IMR-90 (cell line): ENCODE results near the gene TENM4. TPM values are rescaled to one million over a fixed set of nuclear protein-coding genes. Genes with fewer than 3 reads are reported as not detected.

Source experiments
- ATAC-seq: fragments of 200-7000 bp; cut with Tn5 transposase; 2 replicates; pipeline ENCODE4 v1.9.1; 2020; ENCODE audit warnings: low read depth, mild to moderate bottlenecking, moderate library complexity
- BruUV-seq: library from RNA; stranded (reverse); fragments of 400-500 nt; replicated peaks from 2 replicates; lab custom pipeline; 2021; lab: Mats Ljungman, UMichigan
- CTCF ChIA-PET: fragments of 300-600 bp; formaldehyde crosslinking; extraction: SDS; loops from one replicate; lab custom pipeline; 2021; ENCODE audit warnings: antibody characterized with exemption; lab: Yijun Ruan, JAX
- POLR2A ChIA-PET: fragments of 300-600 bp; sonication (Branson Sonifier 250); formaldehyde crosslinking; loops from one replicate; lab custom pipeline; 2022; ENCODE audit warnings: antibody characterized with exemption; ENCODE audit not compliant: unreplicated experiment; lab: Charles Lee
- DNase-seq: peaks from one replicate; pipeline ENCODE4 v3.0.0; 2013
- H2AFZ ChIP-seq: replicated peaks from 2 replicates; pipeline ENCODE3; 2013; ENCODE audit warnings: low read length, mild to moderate bottlenecking; ENCODE audit not compliant: poor library complexity
- H2AK5ac ChIP-seq: 2 replicates; pipeline ENCODE4 v1.6.1; 2013; ENCODE audit warnings: low read depth, low read length, inconsistent platforms
- H2AK9ac ChIP-seq: replicated peaks from 2 replicates; pipeline ENCODE3; 2013; ENCODE audit warnings: mild to moderate bottlenecking, low read depth, low read length, moderate library complexity; ENCODE audit not compliant: poor library complexity
- H2BK120ac ChIP-seq: 2 replicates; pipeline ENCODE4 v1.6.1; 2013; ENCODE audit warnings: low read depth, low read length, inconsistent platforms
- H2BK15ac ChIP-seq: 3 replicates; pipeline ENCODE4 v1.6.1; 2013; ENCODE audit warnings: low read depth, low read length, inconsistent platforms
- H2BK20ac ChIP-seq: 2 replicates; pipeline ENCODE4 v1.6.1; 2013; ENCODE audit warnings: low read depth, mild to moderate bottlenecking, inconsistent platforms, low read length, moderate library complexity
- H2BK5ac ChIP-seq: 2 replicates; pipeline ENCODE4 v1.6.1; 2013; ENCODE audit warnings: mild to moderate bottlenecking, low read depth, low read length, inconsistent platforms; ENCODE audit not compliant: poor library complexity, severe bottlenecking
- H3K14ac ChIP-seq: replicated peaks from 2 replicates; pipeline ENCODE4 v1.6.1; 2013; ENCODE audit warnings: low read depth, low read length, inconsistent platforms
- H3K18ac ChIP-seq: 2 replicates; pipeline ENCODE4 v1.6.1; 2013; ENCODE audit warnings: low read depth, low read length, control low read depth
- H3K23ac ChIP-seq: 2 replicates; pipeline ENCODE4 v1.6.1; 2013; ENCODE audit warnings: low read depth, low read length, inconsistent platforms
- H3K27ac ChIP-seq: 2 replicates; pipeline ENCODE4 v1.5.1; 2013; ENCODE audit warnings: mild to moderate bottlenecking, control low read depth, low read length; ENCODE audit not compliant: insufficient read depth
- H3K27me3 ChIP-seq: 2 replicates; pipeline ENCODE4 v1.6.1; 2013; ENCODE audit warnings: low read length; ENCODE audit not compliant: control insufficient read depth, insufficient read depth
- H3K36me3 ChIP-seq: 2 replicates; pipeline ENCODE4 v1.6.1; 2013; ENCODE audit warnings: low read length, mixed read lengths; ENCODE audit not compliant: control insufficient read depth, insufficient read depth
- H3K4ac ChIP-seq: 2 replicates; pipeline ENCODE4 v1.6.1; 2013; ENCODE audit warnings: low read depth, low read length, inconsistent platforms
- H3K4me1 ChIP-seq: 2 replicates; pipeline ENCODE4 v1.6.1; 2013; ENCODE audit warnings: low read length, mixed read lengths; ENCODE audit not compliant: control insufficient read depth, insufficient read depth
- H3K4me2 ChIP-seq: 2 replicates; pipeline ENCODE4 v1.6.1; 2013; ENCODE audit warnings: low read depth, mild to moderate bottlenecking, control low read depth, low read length, moderate library complexity
- H3K4me3 ChIP-seq: 2 replicates; pipeline ENCODE4 v1.5.1; 2013; ENCODE audit warnings: low read depth, mild to moderate bottlenecking, control low read depth, low read length, moderate library complexity; ENCODE audit not compliant: insufficient read depth
- H3K56ac ChIP-seq: 2 replicates; pipeline ENCODE4 v1.6.1; 2013; ENCODE audit warnings: low read length, inconsistent platforms; ENCODE audit not compliant: insufficient read depth; ENCODE audit errors: extremely low read depth
- H3K79me1 ChIP-seq, 2 experiments: 2 replicates each; pipeline ENCODE4 v1.6.1; 2013; ENCODE audit warnings: low read length in 2 of 2, inconsistent platforms in 1 of 2, low read depth in 1 of 2
- H3K9ac ChIP-seq: 2 replicates; pipeline ENCODE4 v1.6.1; 2013; ENCODE audit warnings: low read depth, low read length, control low read depth
- H3K9me1 ChIP-seq: 2 replicates; pipeline ENCODE4 v1.6.1; 2013; ENCODE audit warnings: low read length, inconsistent platforms; ENCODE audit not compliant: insufficient read depth
- H3K9me3 ChIP-seq: 2 replicates; pipeline ENCODE4 v1.6.1; 2013; ENCODE audit warnings: low read length; ENCODE audit not compliant: control insufficient read depth, insufficient read depth
- H4K20me1 ChIP-seq: 2 replicates; pipeline ENCODE4 v1.6.1; 2013; ENCODE audit warnings: low read length, inconsistent platforms; ENCODE audit not compliant: insufficient read depth
- H4K5ac ChIP-seq: 2 replicates; pipeline ENCODE4 v1.6.1; 2013; ENCODE audit warnings: mild to moderate bottlenecking, low read depth, low read length, control low read depth
- H4K8ac ChIP-seq, 2 experiments: 2 replicates each; pipeline ENCODE4 v1.6.1; 2013; ENCODE audit warnings: low read depth in 2 of 2, low read length in 2 of 2, control low read depth in 1 of 2, inconsistent platforms in 1 of 2
- H4K91ac ChIP-seq: 2 replicates; pipeline ENCODE4 v1.6.1; 2013; ENCODE audit warnings: low read depth, low read length, inconsistent platforms; ENCODE audit not compliant: insufficient read depth
- BHLHE40 ChIP-seq: fragments of 150-350 bp; IDR thresholded peaks from 2 replicates; pipeline ENCODE4 v1.6.1; 2016; ENCODE audit warnings: mild to moderate bottlenecking, low read depth, low read length
- CEBPB ChIP-seq: IDR thresholded peaks from 2 replicates; pipeline ENCODE4 v1.6.1; 2012; ENCODE audit warnings: low read depth, low read length, improper control_type of control experiment
- CHD1 ChIP-seq: IDR thresholded peaks from 2 replicates; pipeline ENCODE4 v1.6.1; 2012; ENCODE audit warnings: low read depth, low read length, improper control_type of control experiment
- CTCF ChIP-seq: conservative IDR thresholded peaks from 2 replicates; pipeline ENCODE4 v1.5.1; 2012; ENCODE audit warnings: mild to moderate bottlenecking, low read depth, low read length, improper control_type of control experiment
- FOS ChIP-seq: fragments of 150-350 bp; IDR thresholded peaks from 2 replicates; pipeline ENCODE4 v1.6.1; 2016; ENCODE audit warnings: low read depth, low read length
- NFE2L2 ChIP-seq: fragments of 150-350 bp; IDR thresholded peaks from 2 replicates; pipeline ENCODE4 v1.6.1; 2016; ENCODE audit warnings: low read depth, mild to moderate bottlenecking, low read length
- POLR2A ChIP-seq: IDR thresholded peaks from 2 replicates; pipeline ENCODE4 v1.6.1; 2012; ENCODE audit warnings: mild to moderate bottlenecking, low read depth, low read length
- RCOR1 ChIP-seq: IDR thresholded peaks from 2 replicates; pipeline ENCODE4 v1.6.1; 2012; ENCODE audit warnings: mild to moderate bottlenecking, low read length, improper control_type of control experiment; ENCODE audit not compliant: insufficient replicate concordance
- RFX5 ChIP-seq: IDR thresholded peaks from 2 replicates; pipeline ENCODE4 v1.8.0; 2012; ENCODE audit warnings: low read depth, mild to moderate bottlenecking, low read length, moderate library complexity
- SMC3 ChIP-seq: fragments of 150-350 bp; IDR thresholded peaks from 2 replicates; pipeline ENCODE4 v1.6.1; 2016; ENCODE audit warnings: low read depth, mild to moderate bottlenecking, antibody characterized with exemption, low read length, moderate library complexity
- USF2 ChIP-seq: fragments of 150-350 bp; IDR thresholded peaks from 2 replicates; pipeline ENCODE4 v1.6.1; 2017; ENCODE audit warnings: mild to moderate bottlenecking, antibody characterized with exemption, low read length, low read depth
- whole genome bisulfite sequencing, 2 experiments: methylation state at CpG; one replicate each; pipeline versions ENCODE4 v1.1.5 to v1.1.7; 2013; ENCODE audit warnings: missing lambda C conversion rate in 2 of 2; ENCODE audit not compliant: insufficient read length in 1 of 2; ENCODE audit errors: extremely low coverage in 2 of 2; 5-methylcytosine and 5-hydroxymethylcytosine counted together
- dilution Hi-C: fragments of 300-500 bp; cut with HindIII; formaldehyde crosslinking; loops from one replicate; pipeline ENCODE4 v1.14.3; 2018; ENCODE audit warnings: low sequenced_read_pairs; ENCODE audit not compliant: unreplicated experiment
- in situ Hi-C: fragments of 300-500 bp; cut with MboI; formaldehyde crosslinking; loops from 3 replicates; pipeline ENCODE4 v1.14.3; 2019; ENCODE audit warnings: low sequenced_read_pairs, inconsistent platforms, mixed read lengths
- intact Hi-C: fragments of 100-400 bp; cut with micrococcal nuclease; formaldehyde crosslinking; loops from 2 replicates; pipeline ENCODE4 v1.10.0; 2022
- polyA plus RNA-seq, 3 experiments: library from polyadenylated mRNA; depleted of rRNA; stranded (reverse); fragments of >200 nt; gene quantifications; 2 replicates each; pipeline ENCODE4 v1.2.3, GENCODE V29; 2012; ENCODE audit warnings: low replicate concordance in 1 of 3
- total RNA-seq: library from RNA; depleted of rRNA; stranded (reverse); fragments of >200 nt; gene quantifications from 2 replicates; pipeline ENCODE4 v1.2.3, GENCODE V29; 2012

The TENM4 gene
- total and polyA plus RNA-seq, 2 of the 4 experiments (the other 2 are of a cell fraction): 7.4 to 9.0 TPM

GRCh38 chr11:78822931-78823423 lies 617.9 kb downstream of the TENM4 start:
- H3K23ac ChIP-seq: no peak overlapping the region
- H2BK120ac ChIP-seq: no peak overlapping the region
- DNase-seq (no peak), ATAC-seq (no peak)
- POLR2A ChIA-PET: no interaction called here
- H2AK9ac ChIP-seq: no peak overlapping the region
- no peak overlapping the region for H3K27ac ChIP-seq
- WGBS, 2 experiments: 91% methylated on average over 14 of the region's 23 CpGs; no CpG with 5 or more reads in 1 of the 2 experiments
- H3K4me1 ChIP-seq: peaks cover 10% of the 10 kb centered on the region
- no peak overlapping the region for H3K4ac ChIP-seq
- H3K56ac ChIP-seq: no peak overlapping the region
- H2AFZ ChIP-seq: no peak overlapping the region
- no peaks in the 10 kb centered on the region for H3K9me3 ChIP-seq
- H4K91ac ChIP-seq: no peak overlapping the region
- no peak overlapping the region for H4K8ac ChIP-seq
- TF ChIP-seq NFE2L2 (no peak), CEBPB (no peak), RFX5 (no peak), CTCF (no peak), CHD1 (no peak), FOS (no peak), USF2 (no peak), RCOR1 (no peak), BHLHE40 (no peak), POLR2A (no peak), SMC3 (no peak)
- H2BK15ac ChIP-seq: no peak overlapping the region
- H3K4me3 ChIP-seq: no peak overlapping the region
- no peak overlapping the region for H4K5ac ChIP-seq
- no TSS peak for BruUV-seq
- no peaks in the 10 kb centered on the region for H3K27me3 ChIP-seq
- H3K4me2 ChIP-seq: no peak overlapping the region
- no peaks in the 10 kb centered on the region for H3K36me3 ChIP-seq
- dilution Hi-C loops: no loop called here
- no peaks in the 10 kb centered on the region for H4K20me1 ChIP-seq
- H3K79me1 ChIP-seq: no peaks in the 10 kb centered on the region
- no peak overlapping the region for H3K14ac ChIP-seq
- H3K9ac ChIP-seq: no peak overlapping the region
- no peak overlapping the region for H2BK20ac ChIP-seq
- in situ Hi-C loops: no loop called here
- intact Hi-C loops: no loop called here
- no peak overlapping the region for H2BK5ac ChIP-seq
- no peak overlapping the region; the same call in 1 of the 2 replicates for H2AK5ac ChIP-seq
- CTCF ChIA-PET: no interaction called here
- H3K18ac ChIP-seq: peak overlapping the region; percentile 35; the same call in 1 of the 2 replicates
- H3K9me1 ChIP-seq: peaks cover 2% of the 10 kb centered on the region
